H1 (cell line): ENCODE measurements around the gene KCTD2. TPM values are rescaled to one million over a fixed set of nuclear protein-coding genes. Genes with fewer than 3 reads are reported as not detected.

Experiments
- CTCF ChIA-PET: fragments of 300-600 bp; sonication (Branson Sonifier 250); formaldehyde crosslinking; loops from one replicate; lab custom pipeline; 2021; ENCODE audit not compliant: partially characterized antibody; lab: Charles Lee
- POLR2A ChIA-PET: fragments of 300-600 bp; sonication (Branson Sonifier 250); formaldehyde crosslinking; loops from one replicate; lab custom pipeline; 2021; ENCODE audit warnings: inconsistent platforms; ENCODE audit not compliant: partially characterized antibody; lab: Charles Lee
- DNase-seq, 2 experiments: peaks; one replicate each; pipeline versions ENCODE4 v3.0.0 to v3.0.0-alpha.2; 2010 to 2022; ENCODE audit warnings: low spot score in 2 of 2, low read depth in 1 of 2, mixed read lengths in 1 of 2
- FAIRE-seq: peaks from 2 replicates; lab custom pipeline; 2011; peaks lifted over from hg19 to GRCh38; lab: Jason Lieb, UNC
- H2AFZ ChIP-seq: 2 replicates; pipeline ENCODE4 v1.8.1; 2012; ENCODE audit warnings: low read length, inconsistent platforms
- H2AK5ac ChIP-seq: 2 replicates; pipeline ENCODE4 v1.6.1; 2013; ENCODE audit warnings: low read depth, low read length
- H2BK120ac ChIP-seq: replicated peaks from 2 replicates; pipeline ENCODE3; 2013; ENCODE audit warnings: low read depth, low read length, inconsistent platforms
- H2BK12ac ChIP-seq: 2 replicates; pipeline ENCODE4 v1.6.1; 2013; ENCODE audit warnings: low read depth, low read length
- H2BK15ac ChIP-seq: 2 replicates; pipeline ENCODE4 v1.6.1; 2013; ENCODE audit warnings: low read length
- H2BK20ac ChIP-seq: 2 replicates; pipeline ENCODE4 v1.6.1; 2013; ENCODE audit warnings: low read length
- H2BK5ac ChIP-seq: 2 replicates; pipeline ENCODE4 v1.6.1; 2013; ENCODE audit warnings: low read depth, low read length
- H3K14ac ChIP-seq: 2 replicates; pipeline ENCODE4 v1.6.1; 2013; ENCODE audit warnings: inconsistent platforms; ENCODE audit not compliant: insufficient read length
- H3K18ac ChIP-seq: 2 replicates; pipeline ENCODE4 v1.6.1; 2013; ENCODE audit warnings: low read length; ENCODE audit errors: extremely low read depth
- H3K23ac ChIP-seq: 2 replicates; pipeline ENCODE4 v1.6.1; 2013; ENCODE audit warnings: inconsistent platforms; ENCODE audit not compliant: insufficient read length
- H3K23me2 ChIP-seq: 2 replicates; pipeline ENCODE4 v1.6.1; 2013; ENCODE audit warnings: low read depth, low read length
- H3K27ac ChIP-seq: 2 replicates; pipeline ENCODE4 v1.6.1; 2011; ENCODE audit warnings: low read depth, low read length, inconsistent platforms
- H3K27me3 ChIP-seq, 4 experiments: replicated peaks in 1 of 4; 1 replicate in 1 of 4; 2 replicates in 3 of 4; pipeline versions ENCODE4 v1.6.1 to v1.8.1; 2011 to 2013; ENCODE audit warnings: low read length in 3 of 4, mild to moderate bottlenecking in 3 of 4, inconsistent platforms in 2 of 4, mixed read lengths in 2 of 4, moderate library complexity in 1 of 4; ENCODE audit not compliant: control insufficient read depth in 3 of 4, insufficient read depth in 3 of 4; ENCODE audit errors: extremely low read depth in 1 of 4
- H3K36me3 ChIP-seq, 4 experiments: 2 replicates each; pipeline versions ENCODE4 v1.6.1 to v1.8.1; 2011 to 2013; ENCODE audit warnings: mild to moderate bottlenecking in 4 of 4, low read length in 3 of 4, moderate library complexity in 2 of 4, control low read depth in 1 of 4, inconsistent platforms in 1 of 4; ENCODE audit not compliant: insufficient read depth in 4 of 4, control insufficient read depth in 2 of 4
- H3K4ac ChIP-seq: replicated peaks from 2 replicates; pipeline ENCODE3; 2013; ENCODE audit warnings: low read length, low read depth, mixed read lengths, inconsistent platforms; ENCODE audit not compliant: insufficient read length
- H3K4me1 ChIP-seq, 4 experiments: replicated peaks in 1 of 4; 1 replicate in 1 of 4; 2 replicates in 3 of 4; pipeline versions ENCODE4 v1.6.1 to v1.8.1; 2011 to 2013; ENCODE audit warnings: low read length in 3 of 4, inconsistent platforms in 2 of 4, mixed read lengths in 1 of 4; ENCODE audit not compliant: insufficient read depth in 4 of 4, control insufficient read depth in 3 of 4
- H3K4me2 ChIP-seq, 2 experiments: 2 replicates each; pipeline versions ENCODE4 v1.6.1 to v1.8.1; 2011 to 2013; ENCODE audit warnings: low read depth in 2 of 2, low read length in 2 of 2, control low read depth in 1 of 2, inconsistent platforms in 1 of 2, mild to moderate bottlenecking in 1 of 2; ENCODE audit not compliant: insufficient read depth in 1 of 2
- H3K4me3 ChIP-seq, 4 experiments: fragments of 200-600, 300-600 bp in 1 of 4; sonication (generic), shearing (Covaris generic), sonication (Bioruptor Twin) in 1 of 4; 2 replicates each; pipeline versions ENCODE4 v1.5.1 to v1.8.1; 2011 to 2016; ENCODE audit warnings: low read length in 4 of 4, low read depth in 3 of 4, control low read depth in 2 of 4, inconsistent platforms in 2 of 4, mild to moderate bottlenecking in 2 of 4, mixed read lengths in 1 of 4, moderate library complexity in 1 of 4; ENCODE audit not compliant: insufficient read depth in 2 of 4; ENCODE audit errors: extremely low read depth in 1 of 4
- H3K56ac ChIP-seq: replicated peaks from 2 replicates; pipeline ENCODE3; 2013; ENCODE audit warnings: low read depth, mild to moderate bottlenecking, mixed read lengths, low read length, inconsistent platforms; ENCODE audit not compliant: insufficient read length
- H3K79me1 ChIP-seq: 2 replicates; pipeline ENCODE4 v1.6.1; 2013; ENCODE audit warnings: low read depth, low read length, control low read depth
- H3K79me2 ChIP-seq, 2 experiments: 2 replicates each; pipeline versions ENCODE4 v1.6.1 to v1.8.1; 2012 to 2013; ENCODE audit warnings: low read length in 2 of 2, mild to moderate bottlenecking in 2 of 2, inconsistent platforms in 1 of 2; ENCODE audit not compliant: insufficient read depth in 2 of 2, control insufficient read depth in 1 of 2
- H3K9ac ChIP-seq, 4 experiments: replicated peaks in 1 of 4; 1 replicate in 1 of 4; 2 replicates in 3 of 4; pipeline versions ENCODE4 v1.6.1 to v1.8.1; 2011 to 2013; ENCODE audit warnings: low read depth in 3 of 4, low read length in 3 of 4, control low read depth in 2 of 4, mild to moderate bottlenecking in 2 of 4, moderate library complexity in 2 of 4, inconsistent platforms in 1 of 4; ENCODE audit errors: extremely low read depth in 1 of 4
- H3K9me3 ChIP-seq, 2 experiments: 2 replicates each; pipeline versions ENCODE4 v1.6.1 to v1.8.1; 2012 to 2013; ENCODE audit warnings: mild to moderate bottlenecking in 2 of 2, moderate library complexity in 2 of 2, control low read depth in 1 of 2, inconsistent platforms in 1 of 2, low read depth in 1 of 2, low read length in 1 of 2, mixed read lengths in 1 of 2; ENCODE audit not compliant: insufficient read depth in 2 of 2
- H4K20me1 ChIP-seq, 2 experiments: replicated peaks in 1 of 2; 2 replicates each; pipeline versions ENCODE3 to v1.8.1; 2011 to 2013; ENCODE audit warnings: inconsistent platforms in 2 of 2, low read length in 2 of 2, mild to moderate bottlenecking in 1 of 2; ENCODE audit not compliant: insufficient read depth in 2 of 2, control insufficient read depth in 1 of 2
- H4K5ac ChIP-seq: 2 replicates; pipeline ENCODE4 v1.6.1; 2013; ENCODE audit warnings: low read length, low read depth, mixed read lengths, inconsistent platforms; ENCODE audit not compliant: insufficient read length
- H4K8ac ChIP-seq: 2 replicates; pipeline ENCODE4 v1.8.0; 2013; ENCODE audit warnings: mild to moderate bottlenecking, moderate library complexity, low read length, inconsistent platforms; ENCODE audit not compliant: insufficient read depth; ENCODE audit errors: extremely low read depth
- H4K91ac ChIP-seq: replicated peaks from 2 replicates; pipeline ENCODE3; 2013; ENCODE audit warnings: low read length, mixed read lengths, inconsistent platforms; ENCODE audit not compliant: insufficient read length
- MAX ChIP-seq: IDR thresholded peaks from 2 replicates; pipeline ENCODE4 v1.6.1; 2012; ENCODE audit warnings: inconsistent platforms
- NRF1 ChIP-seq: IDR thresholded peaks from 2 replicates; pipeline ENCODE4 v1.6.1; 2011; ENCODE audit warnings: mild to moderate bottlenecking, low read depth, low read length, improper control_type of control experiment
- WGBS, 2 experiments: shearing (Covaris generic) in 1 of 2; methylation state at CpG; one replicate each; pipeline versions ENCODE4 v1.1.6 to v1.1.7; 2013 to 2015; ENCODE audit warnings: low lambda C conversion rate in 2 of 2, mixed read lengths in 2 of 2, inconsistent platforms in 1 of 2, low coverage in 1 of 2, missing lambda C conversion rate in 1 of 2; ENCODE audit not compliant: insufficient replicate concordance in 2 of 2, insufficient coverage in 1 of 2, insufficient read length in 1 of 2; ENCODE audit errors: extremely low coverage in 1 of 2, missing lambda C conversion rate in 1 of 2; 5-methylcytosine and 5-hydroxymethylcytosine counted together
- polyA plus RNA-seq, 7 experiments: library from polyadenylated mRNA; depleted of rRNA in 3 of 7; stranded (reverse) in 5 of 7; unstranded in 2 of 7; fragments of >200 nt in 5 of 7; fragments of 200-250 nt in 2 of 7; gene quantifications; 1 replicate in 5 of 7; 2 replicates in 1 of 7; 4 replicates in 1 of 7; pipeline versions ENCODE4 v1.2.1 to v1.2.3, GENCODE V29; 2011 to 2013; ENCODE audit warnings: missing spikeins in 2 of 7, mixed read lengths in 2 of 7
- total RNA-seq: library from RNA; stranded (reverse); fragmentation: NEBNext Ultra II Directional; extraction: Animal tissue kit (Norgen Biotek cat#: 25700); gene quantifications from 2 replicates; pipeline ENCODE4 v1.2.1, GENCODE V29; 2021

Gene KCTD2
- total and polyA plus RNA-seq, 2 of the 8 experiments (the other 6 are each of a cell fraction or from before 2014, with no cell fraction given), result 33.7 to 36.8 TPM

- H2BK20ac ChIP-seq, result no peak overlapping the region
- H3K9ac ChIP-seq, result no peak overlapping the region; a peak in 1 of 7 replicates
- no peak overlapping the region for H3K23ac ChIP-seq
- no peak overlapping the region for H3K4me3 ChIP-seq
- no peak overlapping the region for H3K14ac ChIP-seq
- peaks cover 0 to 5% of the 10 kb centered on the region in 2 experiments for H4K20me1 ChIP-seq
- WGBS, 2 experiments, result 73% methylated on average over 19 of the region's 19 CpGs; no CpG with 5 or more reads in 1 of the 2 experiments
- peak overlapping the region; percentile 79; the same call in 1 of the 2 replicates for H3K18ac ChIP-seq
- H2AK5ac ChIP-seq, result peak overlapping the region; percentile 99; the same call in 1 of the 2 replicates
- POLR2A ChIA-PET, result interaction anchor here (1.0 to 1.9 kb wide), 8 partner anchors 10 to 171 kb away, joined by 3 to 10 read pairs (median 4); partner anchors contain the start of genes ARMC7, MRPL58 and MRPS7
- H3K79me2 ChIP-seq, result peaks cover 0 to 7% of the 10 kb centered on the region in 2 experiments; a peak in 2 of 4 replicates
- no peak overlapping the region for H3K56ac ChIP-seq
- H2BK15ac ChIP-seq, result no peak overlapping the region
- peaks cover 3 to 34% (median 28%) of the 10 kb centered on the region in 4 experiments for H3K4me1 ChIP-seq
- no peaks in the 10 kb centered on the region for H3K9me3 ChIP-seq
- H2BK12ac ChIP-seq, result peak overlapping the region; percentile 68; the same call in 1 of the 2 replicates
- DNase-seq (no peak), FAIRE-seq (no peak)
- no peak overlapping the region for H2AFZ ChIP-seq
- H4K8ac ChIP-seq, result peak overlapping the region; percentile 28; the same call in 1 of the 2 replicates
- peaks cover 12% of the 10 kb centered on the region for H3K23me2 ChIP-seq
- no peak overlapping the region for H4K5ac ChIP-seq
- no peak overlapping the region for H2BK120ac ChIP-seq
- H4K91ac ChIP-seq, result peak overlapping the region; percentile 14
- CTCF ChIA-PET, result interaction anchor here (0.6 to 6.8 kb wide), 13 partner anchors 10 to 363 kb away, joined by 3 to 81 read pairs (median 4); no protein-coding TSS in a partner anchor
- peak overlapping the region; percentile 44 to 46 for H3K4me2 ChIP-seq
- no peaks in the 10 kb centered on the region; a peak in 1 of 8 replicates for H3K36me3 ChIP-seq
- H2BK5ac ChIP-seq, result peak overlapping the region; percentile 58
- no peak overlapping the region for H3K4ac ChIP-seq
- TF ChIP-seq MAX (0 out of 2 replicates have a peak, but pooled peaks have one; percentile 17), NRF1 (no peak)
- TF ChIP-seq, all 59 proteins: peak for 1
- Histone ChIP-seq H3K79me1 (peaks cover 10% of the 10 kb centered on the region), H3K27ac (peak overlapping the region; percentile 34; the same call in 1 of the 2 replicates), H3K27me3 (no peaks in the 10 kb centered on the region)
These were observed 44.1 kb downstream of the KCTD2 start for GRCh38 chr17:75090871-75091854.
